ENCODE data around the gene CPNE2.

CPNE2 gene

DNA sequence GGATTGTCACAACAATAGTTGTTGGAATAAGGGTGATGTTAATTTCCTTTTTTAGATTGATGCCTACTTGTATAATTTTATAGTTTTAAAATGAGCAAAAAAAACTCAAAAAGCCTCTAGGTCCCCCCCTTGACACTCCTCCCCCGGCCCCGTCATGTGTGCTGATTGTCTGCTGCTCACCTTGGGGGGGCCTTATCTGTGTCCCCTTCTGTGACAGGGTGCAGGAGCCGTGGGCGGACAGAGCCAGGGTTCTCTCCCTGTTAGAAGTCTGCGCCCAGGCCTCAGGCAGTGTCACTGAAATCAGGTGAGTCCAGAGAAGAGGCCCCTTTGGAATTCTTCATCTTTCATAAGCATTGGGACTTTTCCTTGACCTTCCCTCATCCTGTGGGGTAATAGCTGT is 27.4 kb upstream of the CPNE2 start:
- Histone ChIP-seq H3K79me1 (ENCODE audit: low read length) (no peaks in the 10 kb centered on the region), H4K5ac (ENCODE audit: low read length) (no peak overlapping the region)
- no CpG with 5 or more reads among the region's 5 CpGs for WGBS (ENCODE audit: extremely low coverage, insufficient coverage, low lambda C conversion rate)

GRCh38 chr16:57066625-57067024 is 25.8 kb upstream of the CPNE2 start:
- H2BK120ac ChIP-seq (ENCODE audit: low read depth, low read length): no peak overlapping the region
- H3K18ac ChIP-seq (ENCODE audit: low read length): no peak overlapping the region
- no peak overlapping the region for H4K8ac ChIP-seq (ENCODE audit: low read depth, low read length)
- no peak overlapping the region for H2BK15ac ChIP-seq (replicated peaks; ENCODE audit: low read depth)
- no peak overlapping the region for H3K4ac ChIP-seq (ENCODE audit: low read depth, low read length)
- H3K23ac ChIP-seq (ENCODE audit: low read length): no peak overlapping the region
- H3K9ac ChIP-seq (ENCODE audit: low read length): no peak overlapping the region
- H3K79me2 ChIP-seq (ENCODE audit: control insufficient read depth, insufficient read depth, low read length): no peaks in the 10 kb centered on the region
- H3K27me3 ChIP-seq (ENCODE audit: insufficient read depth, low read length, poor library complexity): no peaks in the 10 kb centered on the region
- no peak overlapping the region for H3K56ac ChIP-seq (ENCODE audit: low read length)
- H3K79me1 ChIP-seq (ENCODE audit: low read length): no peaks in the 10 kb centered on the region
- H3K36me3 ChIP-seq (ENCODE audit: control insufficient read depth, insufficient read depth, low read length): no peaks in the 10 kb centered on the region
- no peaks in the 10 kb centered on the region for H3K4me1 ChIP-seq (ENCODE audit: control insufficient read depth, low read depth, low read length)
- H2BK5ac ChIP-seq (ENCODE audit: low read length): no peak overlapping the region
- no peak overlapping the region for H4K5ac ChIP-seq (ENCODE audit: low read length)
- no peak overlapping the region for H3K27ac ChIP-seq (ENCODE audit: low read depth, low read length)
- WGBS (ENCODE audit: extremely low coverage, insufficient coverage, low lambda C conversion rate): no CpG with 5 or more reads among the region's 4 CpGs
- H3K4me3 ChIP-seq (ENCODE audit: low read length): no peak overlapping the region
- H3K4me2 ChIP-seq (ENCODE audit: low read length): no peak overlapping the region
- DNase-seq: no peak
- no peak overlapping the region for H2AK5ac ChIP-seq (ENCODE audit: low read length)

More for the DNA sequence above, 27.4 kb upstream of the CPNE2 start:
- H3K9ac ChIP-seq (ENCODE audit: low read length): no peak overlapping the region
- H3K18ac ChIP-seq (ENCODE audit: low read length): no peak overlapping the region
- H2BK120ac ChIP-seq (ENCODE audit: low read depth, low read length): no peak overlapping the region
- no peak for DNase-seq
- no peak overlapping the region for H2AK5ac ChIP-seq (ENCODE audit: low read length)
- no peak overlapping the region for H3K4ac ChIP-seq (ENCODE audit: low read depth, low read length)
- H3K23ac ChIP-seq (ENCODE audit: low read length): no peak overlapping the region
- no peak overlapping the region for H4K8ac ChIP-seq (ENCODE audit: low read depth, low read length)
- no peaks in the 10 kb centered on the region for H3K36me3 ChIP-seq (ENCODE audit: control insufficient read depth, insufficient read depth, low read length)
- H2BK5ac ChIP-seq (ENCODE audit: low read length): no peak overlapping the region
- H2BK15ac ChIP-seq (replicated peaks; ENCODE audit: low read depth): no peak overlapping the region
- H3K4me1 ChIP-seq (ENCODE audit: control insufficient read depth, low read depth, low read length): no peaks in the 10 kb centered on the region
- H3K4me3 ChIP-seq (ENCODE audit: low read length): no peak overlapping the region
- no peak overlapping the region for H3K27ac ChIP-seq (ENCODE audit: low read depth, low read length)
- no peak overlapping the region for H3K56ac ChIP-seq (ENCODE audit: low read length)
- no peaks in the 10 kb centered on the region for H3K79me2 ChIP-seq (ENCODE audit: control insufficient read depth, insufficient read depth, low read length)
- H3K4me2 ChIP-seq (ENCODE audit: low read length): no peak overlapping the region
- H3K27me3 ChIP-seq (ENCODE audit: insufficient read depth, low read length, poor library complexity): no peaks in the 10 kb centered on the region

DNA sequence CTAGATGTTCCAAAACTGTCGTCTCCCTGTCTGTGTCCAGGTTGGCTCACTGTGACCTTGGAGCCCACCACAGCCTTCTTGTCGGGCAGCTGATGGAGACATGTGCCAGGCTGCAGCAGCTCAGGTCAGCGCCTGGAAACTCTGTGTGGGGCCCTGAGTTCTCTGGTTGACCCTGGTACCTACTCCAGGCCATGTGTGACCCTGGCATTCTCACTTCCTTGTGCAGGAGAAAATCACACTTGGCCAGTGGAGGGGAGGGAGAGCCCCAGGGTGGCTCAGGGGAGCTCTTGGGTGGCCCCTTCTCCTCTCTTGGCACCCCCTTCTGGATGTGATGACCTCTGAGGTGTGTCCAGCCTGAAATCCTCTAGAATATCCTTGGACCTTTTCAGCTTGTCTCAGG is 25.0 kb upstream of the CPNE2 start:
- Histone ChIP-seq H4K5ac (ENCODE audit: low read length) (no peak overlapping the region), H3K9ac (ENCODE audit: low read length) (no peak overlapping the region), H3K4ac (ENCODE audit: low read depth, low read length) (no peak overlapping the region), H2BK5ac (ENCODE audit: low read length) (no peak overlapping the region), H2AK5ac (ENCODE audit: low read length) (no peak overlapping the region), H3K79me2 (ENCODE audit: control insufficient read depth, insufficient read depth, low read length) (no peaks in the 10 kb centered on the region), H3K4me1 (ENCODE audit: control insufficient read depth, low read depth, low read length) (no peaks in the 10 kb centered on the region), H2BK120ac (ENCODE audit: low read depth, low read length) (no peak overlapping the region), H3K4me3 (ENCODE audit: low read length) (no peak overlapping the region), H3K27me3 (ENCODE audit: insufficient read depth, low read length, poor library complexity) (no peaks in the 10 kb centered on the region), H3K23ac (ENCODE audit: low read length) (no peak overlapping the region), H3K27ac (ENCODE audit: low read depth, low read length) (no peak overlapping the region), H3K56ac (ENCODE audit: low read length) (no peak overlapping the region), H3K36me3 (ENCODE audit: control insufficient read depth, insufficient read depth, low read length) (no peaks in the 10 kb centered on the region), H2BK15ac (replicated peaks; ENCODE audit: low read depth) (no peak overlapping the region), H3K18ac (ENCODE audit: low read length) (no peak overlapping the region), H4K8ac (ENCODE audit: low read depth, low read length) (no peak overlapping the region), H3K4me2 (ENCODE audit: low read length) (no peak overlapping the region), H3K79me1 (ENCODE audit: low read length) (no peaks in the 10 kb centered on the region)
- WGBS (ENCODE audit: extremely low coverage, insufficient coverage, low lambda C conversion rate): no CpG with 5 or more reads among the region's 3 CpGs
- no peak for DNase-seq

DNA sequence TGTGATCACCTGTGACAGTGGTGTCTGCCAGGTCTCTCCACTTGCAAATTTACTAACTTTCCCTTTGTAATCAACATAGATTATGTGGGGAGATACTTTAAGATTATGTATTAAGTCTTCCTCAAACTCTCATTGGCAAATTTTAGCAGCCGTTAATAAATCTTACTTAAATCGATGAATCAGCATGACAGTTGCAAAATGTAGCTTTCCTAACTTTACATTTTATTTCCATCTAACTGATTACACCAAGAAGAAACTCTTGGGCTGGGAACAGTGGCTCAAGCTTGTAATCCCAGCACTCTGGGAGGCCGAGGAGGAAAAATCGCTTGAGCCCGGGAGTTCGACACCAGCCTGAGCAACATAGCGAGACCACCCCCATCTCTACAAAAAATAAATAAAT is 23.3 kb upstream of the CPNE2 start:
- H3K79me1 ChIP-seq (ENCODE audit: low read length): no peaks in the 10 kb centered on the region
- no peak overlapping the region for H3K4me3 ChIP-seq (ENCODE audit: low read length)
- H3K79me2 ChIP-seq (ENCODE audit: control insufficient read depth, insufficient read depth, low read length): no peaks in the 10 kb centered on the region
- DNase-seq: no peak
- H2AK5ac ChIP-seq (ENCODE audit: low read length): no peak overlapping the region
- H3K36me3 ChIP-seq (ENCODE audit: control insufficient read depth, insufficient read depth, low read length): no peaks in the 10 kb centered on the region
- no peak overlapping the region for H3K9ac ChIP-seq (ENCODE audit: low read length)
- no peak overlapping the region for H3K4ac ChIP-seq (ENCODE audit: low read depth, low read length)
- H3K56ac ChIP-seq (ENCODE audit: low read length): no peak overlapping the region
- H3K4me1 ChIP-seq (ENCODE audit: control insufficient read depth, low read depth, low read length): no peaks in the 10 kb centered on the region
- H3K23ac ChIP-seq (ENCODE audit: low read length): no peak overlapping the region
- H4K5ac ChIP-seq (ENCODE audit: low read length): no peak overlapping the region
- no peaks in the 10 kb centered on the region for H3K27me3 ChIP-seq (ENCODE audit: insufficient read depth, low read length, poor library complexity)
- H3K18ac ChIP-seq (ENCODE audit: low read length): no peak overlapping the region
- no peak overlapping the region for H2BK120ac ChIP-seq (ENCODE audit: low read depth, low read length)
- H3K4me2 ChIP-seq (ENCODE audit: low read length): no peak overlapping the region
- H2BK5ac ChIP-seq (ENCODE audit: low read length): no peak overlapping the region
- H3K27ac ChIP-seq (ENCODE audit: low read depth, low read length): no peak overlapping the region
- no peak overlapping the region for H4K8ac ChIP-seq (ENCODE audit: low read depth, low read length)
- WGBS (ENCODE audit: extremely low coverage, insufficient coverage, low lambda C conversion rate): no CpG with 5 or more reads among the region's 7 CpGs
- H2BK15ac ChIP-seq (replicated peaks; ENCODE audit: low read depth): no peak overlapping the region

DNA sequence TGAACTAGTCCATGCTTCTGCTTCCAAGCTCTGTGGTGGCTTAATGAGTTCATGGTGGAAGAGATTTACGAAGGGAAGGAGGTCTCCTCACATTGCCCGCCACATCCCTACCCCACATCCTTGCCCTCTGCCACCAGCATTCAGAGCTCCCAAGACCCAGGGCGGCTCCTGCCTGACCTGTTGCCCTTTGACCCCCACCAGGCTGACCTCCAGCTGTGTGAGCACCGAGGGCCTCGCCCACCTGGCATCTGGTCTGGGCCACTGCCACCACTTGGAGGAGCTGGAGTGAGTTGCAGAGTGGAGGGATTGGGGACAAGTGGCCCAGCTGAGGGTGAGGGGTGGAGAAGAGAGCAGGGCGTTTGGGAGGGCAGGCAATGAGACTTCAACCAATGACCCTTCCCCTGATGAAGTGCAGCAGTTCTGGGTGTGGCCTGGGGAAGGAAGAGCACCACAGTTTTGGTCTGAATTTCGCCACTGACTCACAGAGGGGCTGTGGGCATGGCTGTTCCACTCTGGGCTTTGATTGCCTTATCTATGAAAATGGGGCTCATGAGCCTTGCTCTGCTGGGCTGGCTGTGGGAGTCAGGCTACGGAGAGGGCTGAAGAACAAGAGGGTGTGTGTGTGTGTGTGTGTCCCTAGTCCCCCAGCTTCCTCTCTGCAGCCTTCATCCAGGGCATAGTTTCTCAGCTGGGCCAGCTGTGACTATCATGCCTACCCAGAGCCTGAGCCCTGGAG is 22.6 kb upstream of the CPNE2 start:
- H3K56ac ChIP-seq (ENCODE audit: low read length): no peak overlapping the region
- H3K23ac ChIP-seq (ENCODE audit: low read length): no peak overlapping the region
- no CpG with 5 or more reads among the region's 8 CpGs for WGBS (ENCODE audit: extremely low coverage, insufficient coverage, low lambda C conversion rate)
- no peak overlapping the region for H3K9ac ChIP-seq (ENCODE audit: low read length)
- H3K27me3 ChIP-seq (ENCODE audit: insufficient read depth, low read length, poor library complexity): no peaks in the 10 kb centered on the region
- no peaks in the 10 kb centered on the region for H3K79me1 ChIP-seq (ENCODE audit: low read length)
- H3K4me3 ChIP-seq (ENCODE audit: low read length): no peak overlapping the region
- H3K36me3 ChIP-seq (ENCODE audit: control insufficient read depth, insufficient read depth, low read length): no peaks in the 10 kb centered on the region
- H3K27ac ChIP-seq (ENCODE audit: low read depth, low read length): no peak overlapping the region
- no peak overlapping the region for H4K5ac ChIP-seq (ENCODE audit: low read length)
- H3K4ac ChIP-seq (ENCODE audit: low read depth, low read length): no peak overlapping the region
- no peak overlapping the region for H2BK5ac ChIP-seq (ENCODE audit: low read length)
- no peak overlapping the region for H4K8ac ChIP-seq (ENCODE audit: low read depth, low read length)
- DNase-seq: no peak
- no peak overlapping the region for H3K18ac ChIP-seq (ENCODE audit: low read length)
- H3K4me2 ChIP-seq (ENCODE audit: low read length): no peak overlapping the region
- no peaks in the 10 kb centered on the region for H3K4me1 ChIP-seq (ENCODE audit: control insufficient read depth, low read depth, low read length)
- H2BK15ac ChIP-seq (replicated peaks; ENCODE audit: low read depth): no peak overlapping the region
- H2AK5ac ChIP-seq (ENCODE audit: low read length): no peak overlapping the region
- H3K79me2 ChIP-seq (ENCODE audit: control insufficient read depth, insufficient read depth, low read length): no peaks in the 10 kb centered on the region
- H2BK120ac ChIP-seq (ENCODE audit: low read depth, low read length): no peak overlapping the region

GRCh38 chr16:57070424-57070823 is 22.0 kb upstream of the CPNE2 start:
- WGBS (ENCODE audit: extremely low coverage, insufficient coverage, low lambda C conversion rate): no CpG with 5 or more reads among the region's 2 CpGs
- H3K4me3 ChIP-seq (ENCODE audit: low read length): no peak overlapping the region
- no peak overlapping the region for H3K18ac ChIP-seq (ENCODE audit: low read length)
- no peak overlapping the region for H4K5ac ChIP-seq (ENCODE audit: low read length)
- H3K4ac ChIP-seq (ENCODE audit: low read depth, low read length): no peak overlapping the region
- no peak overlapping the region for H3K4me2 ChIP-seq (ENCODE audit: low read length)
- H2AK5ac ChIP-seq (ENCODE audit: low read length): no peak overlapping the region
- H3K56ac ChIP-seq (ENCODE audit: low read length): no peak overlapping the region
- no peak overlapping the region for H4K8ac ChIP-seq (ENCODE audit: low read depth, low read length)
- H3K79me1 ChIP-seq (ENCODE audit: low read length): no peaks in the 10 kb centered on the region
- DNase-seq: no peak
- no peak overlapping the region for H3K27ac ChIP-seq (ENCODE audit: low read depth, low read length)
- H2BK5ac ChIP-seq (ENCODE audit: low read length): no peak overlapping the region
- H3K27me3 ChIP-seq (ENCODE audit: insufficient read depth, low read length, poor library complexity): no peaks in the 10 kb centered on the region
- H3K79me2 ChIP-seq (ENCODE audit: control insufficient read depth, insufficient read depth, low read length): no peaks in the 10 kb centered on the region
- no peak overlapping the region for H2BK15ac ChIP-seq (replicated peaks; ENCODE audit: low read depth)
- H3K9ac ChIP-seq (ENCODE audit: low read length): no peak overlapping the region
- H3K23ac ChIP-seq (ENCODE audit: low read length): no peak overlapping the region
- no peaks in the 10 kb centered on the region for H3K36me3 ChIP-seq (ENCODE audit: control insufficient read depth, insufficient read depth, low read length)
- no peaks in the 10 kb centered on the region for H3K4me1 ChIP-seq (ENCODE audit: control insufficient read depth, low read depth, low read length)
- H2BK120ac ChIP-seq (ENCODE audit: low read depth, low read length): no peak overlapping the region

All from mesendoderm (in vitro differentiated cells).